Measurements from ENCODE around the gene INSR. TPM values are rescaled to one million over a fixed set of nuclear protein-coding genes. Genes with fewer than 3 reads are reported as not detected.

INSR gene
- total RNA-seq, 4 donors from 2014 or later = 54.0 to 226 (median 71.1) TPM

- Histone ChIP-seq H3K4me1 (no peaks in the 10 kb centered on the region), H3K9me3 (no peaks in the 10 kb centered on the region), H3K27ac (no peak overlapping the region), H3K4me3 (no peak overlapping the region), H3K27me3 (no peaks in the 10 kb centered on the region), H3K36me3 (no peaks in the 10 kb centered on the region)
- ATAC-seq (no peak), DNase-seq (no peak)
- in situ Hi-C loops (cut with MboI; ENCODE audit: low sequenced_read_pairs in 4 of 4) = no loop called here
- TF ChIP-seq CTCF (IDR thresholded peaks at IDR 0.05 in 4 of 5, conservative IDR thresholded peaks at IDR 0.05 in 1 of 5) (no peak), POLR2A (IDR thresholded peaks at IDR 0.05) (no peak)
- intact Hi-C loops (cut with DNase I; ENCODE audit: low total_unique reads) = no loop called here
These were observed 187.2 kb downstream of the INSR start for GRCh38 chr19:7106711-7107657.

GRCh38 chr19:7104747-7105447 lies 189.3 kb downstream of the INSR start:
- H3K27ac ChIP-seq = no peak overlapping the region
- intact Hi-C loops (cut with DNase I; ENCODE audit: low total_unique reads) = loop anchor here (5.0 kb wide), 1 partner anchor 37 kb away; no protein-coding TSS in a partner anchor
- TF ChIP-seq CTCF (IDR thresholded peaks at IDR 0.05 in 4 of 5, conservative IDR thresholded peaks at IDR 0.05 in 1 of 5) = no peak
- TF ChIP-seq POLR2A (IDR thresholded peaks at IDR 0.05) = no peak
- H3K9me3 ChIP-seq = no peaks in the 10 kb centered on the region
- no peaks in the 10 kb centered on the region for H3K27me3 ChIP-seq
- no peak for DNase-seq
- no peak overlapping the region for H3K4me3 ChIP-seq
- H3K4me1 ChIP-seq = peaks cover 0 to 1% of the 10 kb centered on the region in 2 donors
- in situ Hi-C loops (cut with MboI; ENCODE audit: low sequenced_read_pairs in 4 of 4) = loop anchor here (5.0 kb wide), 1 partner anchor 237 kb away; no protein-coding TSS in a partner anchor
- H3K36me3 ChIP-seq = no peaks in the 10 kb centered on the region
- no peak for ATAC-seq

DNA sequence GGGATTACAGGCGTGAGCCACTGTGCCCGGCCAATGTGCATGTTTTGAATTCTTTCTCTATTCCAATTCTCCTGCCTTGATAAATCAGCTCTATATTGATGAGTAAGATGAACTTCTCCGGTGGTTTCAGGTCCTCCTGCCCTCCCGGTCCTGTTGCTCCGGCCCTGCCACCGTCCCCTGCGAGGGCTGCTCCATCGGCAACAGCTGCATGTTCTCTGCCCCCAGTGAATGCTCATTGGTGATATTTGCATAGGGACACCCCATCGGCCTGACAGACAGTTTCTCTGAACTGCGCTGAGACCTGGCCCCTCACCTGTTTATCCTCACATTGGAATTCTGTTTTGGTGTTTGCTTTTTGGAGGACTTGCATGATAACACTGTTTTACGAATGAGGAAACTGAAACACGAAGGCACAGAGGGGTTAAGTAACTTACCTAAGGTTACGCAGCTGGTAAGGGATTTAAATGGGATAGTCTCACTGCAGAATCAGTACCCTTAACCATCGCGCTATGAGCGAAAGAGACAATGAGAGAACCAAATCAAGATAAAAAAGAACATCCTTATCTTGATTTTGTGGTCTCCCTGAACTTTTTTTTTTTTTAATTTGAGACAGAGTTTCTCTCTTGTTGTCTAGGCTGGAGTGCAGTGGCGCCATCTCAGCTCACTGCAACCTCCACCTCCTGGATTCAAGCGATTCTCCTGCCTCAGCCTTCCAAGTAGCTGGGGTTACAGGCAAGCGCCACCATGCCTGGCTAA lies 192.5 kb downstream of the INSR start:
- DNase-seq (no peak), ATAC-seq (no peak)
- Histone ChIP-seq H3K4me3 (no peak overlapping the region), H3K27me3 (no peaks in the 10 kb centered on the region), H3K9me3 (no peaks in the 10 kb centered on the region), H3K27ac (no peak overlapping the region), H3K36me3 (no peaks in the 10 kb centered on the region), H3K4me1 (peaks cover 0 to 9% of the 10 kb centered on the region in 2 donors)
- intact Hi-C loops (cut with DNase I; ENCODE audit: low total_unique reads) (loop anchor here (5.0 kb wide), 1 partner anchor 41 kb away; no protein-coding TSS in a partner anchor), in situ Hi-C loops (cut with MboI; ENCODE audit: low sequenced_read_pairs in 4 of 4) (loop anchor here (5.0 kb wide), 1 partner anchor 241 kb away; no protein-coding TSS in a partner anchor)
- TF ChIP-seq CTCF (IDR thresholded peaks at IDR 0.05 in 4 of 5, conservative IDR thresholded peaks at IDR 0.05 in 1 of 5) (no peak), POLR2A (IDR thresholded peaks at IDR 0.05) (no peak)

- in situ Hi-C loops (cut with MboI; ENCODE audit: low sequenced_read_pairs in 4 of 4) = loop anchor here in 1 of 4 donors (25.0 kb wide), 1 partner anchor 713 kb away; no protein-coding TSS in a partner anchor
These were observed 194.7 kb downstream of the INSR start for GRCh38 chr19:7099597-7099921.

More at GRCh38 chr19:7099597-7099921, 194.7 kb downstream of the INSR start:
- Histone ChIP-seq H3K9me3 (no peaks in the 10 kb centered on the region), H3K4me1 (peaks cover 0 to 9% of the 10 kb centered on the region in 2 donors), H3K36me3 (no peaks in the 10 kb centered on the region), H3K27me3 (no peaks in the 10 kb centered on the region), H3K27ac (peak overlapping the region; percentile 92 to 99 (median 94)), H3K4me3 (peak overlapping the region; percentile 73 to 92 (median 78))
- intact Hi-C loops (cut with DNase I; ENCODE audit: low total_unique reads) = loop anchor here (1.0 kb wide), 4 partner anchors 30 to 423 kb away; partner anchors contain the start of genes INSR, MCOLN1 and ZNF557
- DNase-seq (no peak), ATAC-seq (no peak)
- TF ChIP-seq CTCF (IDR thresholded peaks at IDR 0.05 in 4 of 5, conservative IDR thresholded peaks at IDR 0.05 in 1 of 5) (no peak), POLR2A (IDR thresholded peaks at IDR 0.05) (no peak)

Data from gastrocnemius medialis (tissue), 4 donors.